ENCODE data around the gene BBLN. TPM values are rescaled to one million over a fixed set of nuclear protein-coding genes. Genes with fewer than 3 reads are reported as not detected.
A peak's percentile ranks its signal among the peaks of the same experiment; 100 is the strongest.

Gene BBLN
- total RNA-seq, 2 experiments from 2014 or later: 64.4 to 68.5 TPM

DNA sequence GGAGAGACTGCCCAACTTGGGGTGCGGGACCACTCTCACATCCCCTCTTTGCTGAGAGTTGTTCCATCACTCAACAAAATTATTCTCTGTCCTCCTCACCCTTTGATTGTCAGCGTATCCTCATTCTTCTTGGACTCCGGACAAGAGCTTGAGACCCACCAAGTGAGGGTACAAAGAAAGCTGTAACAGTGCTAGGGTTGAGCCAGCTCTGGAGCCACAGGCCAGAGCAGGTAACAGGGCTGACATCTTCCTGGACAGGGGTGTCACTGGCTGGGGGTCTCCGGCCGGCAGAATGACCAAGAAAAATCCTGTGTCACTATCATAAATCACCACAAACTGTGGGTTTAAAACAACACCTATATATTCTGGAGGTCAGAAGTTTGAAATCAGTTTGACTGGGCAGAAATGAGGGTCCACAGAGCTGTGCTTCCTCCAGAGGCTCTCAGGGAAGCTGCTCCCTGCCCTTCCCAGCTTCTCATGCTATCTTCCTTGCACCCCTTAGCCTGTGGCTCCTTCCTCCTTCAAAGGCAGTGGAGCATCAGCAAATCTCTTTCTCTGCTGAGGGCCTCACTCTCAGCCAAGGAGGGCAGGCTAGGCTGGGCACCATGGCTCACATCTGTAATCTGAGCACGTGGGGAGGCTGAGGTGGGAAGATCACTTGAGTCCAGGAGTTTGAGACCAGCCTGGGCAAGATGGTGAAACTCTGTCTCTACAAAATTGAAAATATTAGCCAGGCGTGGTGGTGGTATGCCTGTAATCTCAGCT, 4.1 kb upstream of the BBLN start:
- H3K4me1 Mint-ChIP-seq: peaks cover 7% of the 10 kb centered on the region
- CTCF ChIA-PET: interaction anchor here (0.5 to 1.5 kb wide), 3 partner anchors 9 to 695 kb away, joined by 3 to 4 read pairs (median 4); no protein-coding TSS in a partner anchor

GRCh38 chr9:128159522-128159783, 612 bp upstream of the BBLN start:
- POLR2A ChIA-PET: interaction anchor here (0.6 to 1.5 kb wide), 2 partner anchors 91 to 381 kb away, joined by 3 to 5 read pairs; partner anchors contain the start of gene SH2D3C
- no peaks in the 10 kb centered on the region for H3K9me3 Mint-ChIP-seq (ENCODE audit: low read depth)
- H3K27me3 Mint-ChIP-seq: no peaks in the 10 kb centered on the region
- ATAC-seq: peak; percentile 36
- CTCF ChIA-PET: interaction anchor here (0.7 to 1.9 kb wide), 3 partner anchors 9 to 182 kb away, joined by 4 to 8 read pairs (median 4); no protein-coding TSS in a partner anchor
- intact Hi-C loops (cut with DNase I, micrococcal nuclease): no loop called here
- DNase-seq: peak; percentile 72
- peak overlapping the region; percentile 90 for H3K27ac Mint-ChIP-seq
- H3K4me1 Mint-ChIP-seq: peaks cover 19% of the 10 kb centered on the region
- peak overlapping the region; percentile 74 for H3K4me3 Mint-ChIP-seq
- peaks cover 11% of the 10 kb centered on the region for H3K36me3 Mint-ChIP-seq (ENCODE audit: low read depth)

More for the DNA sequence above, 4.1 kb upstream of the BBLN start:
- DNase-seq (no peak), ATAC-seq (no peak)
- no peak overlapping the region for H3K27ac Mint-ChIP-seq
- intact Hi-C loops (cut with DNase I, micrococcal nuclease): no loop called here
- H3K9me3 Mint-ChIP-seq (ENCODE audit: low read depth): no peaks in the 10 kb centered on the region
- POLR2A ChIA-PET: no interaction called here
- H3K36me3 Mint-ChIP-seq (ENCODE audit: low read depth): no peaks in the 10 kb centered on the region
- H3K27me3 Mint-ChIP-seq: no peaks in the 10 kb centered on the region
- no peak overlapping the region for H3K4me3 Mint-ChIP-seq

DNA sequence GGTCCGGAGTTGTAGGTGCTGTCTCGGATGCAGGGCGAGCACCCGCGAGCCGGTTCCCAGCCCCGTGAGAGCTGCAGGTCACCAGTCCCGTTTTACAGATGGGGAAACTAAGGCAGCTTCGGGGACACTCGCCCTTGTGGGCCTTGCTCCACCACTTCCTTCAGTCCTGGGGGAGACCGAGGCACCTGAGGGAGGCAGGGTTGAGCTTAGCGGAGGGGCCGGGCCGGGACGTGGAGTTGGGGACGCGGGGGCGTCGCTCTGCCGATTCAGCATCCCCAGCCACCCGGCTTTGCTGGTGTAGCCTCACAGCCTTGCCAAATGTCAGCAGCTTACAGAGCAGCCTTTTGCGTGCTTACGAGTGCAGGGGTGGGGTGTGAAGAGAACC, 530 bp downstream of the BBLN start:
- Mint-ChIP-seq H3K27me3 (no peaks in the 10 kb centered on the region), H3K27ac (peak overlapping the region; percentile 60), H3K4me3 (peak overlapping the region; percentile 74), H3K36me3 (ENCODE audit: low read depth) (peaks cover 13% of the 10 kb centered on the region), H3K9me3 (ENCODE audit: low read depth) (no peaks in the 10 kb centered on the region), H3K4me1 (peaks cover 19% of the 10 kb centered on the region)
- intact Hi-C loops (cut with DNase I, micrococcal nuclease): loop anchor here (1.0 to 2.0 kb wide), 24 partner anchors 31 to 950 kb away; partner anchors contain the start of genes CIZ1 (in 1 of the 2), COQ4 (in 1 of the 2), CRAT (in 1 of the 2) and DNM1 (in 1 of the 2)
- DNase-seq (peak; percentile 81), ATAC-seq (peak; percentile 49)
- CTCF ChIA-PET: interaction anchor here (0.7 to 1.6 kb wide), 4 partner anchors 9 to 885 kb away, joined by 3 to 4 read pairs (median 4); no protein-coding TSS in a partner anchor
- POLR2A ChIA-PET: interaction anchor here (0.6 to 1.5 kb wide), 5 partner anchors 32 to 428 kb away, joined by 4 to 6 read pairs (median 5); partner anchors contain the start of gene PTGES2

DNA sequence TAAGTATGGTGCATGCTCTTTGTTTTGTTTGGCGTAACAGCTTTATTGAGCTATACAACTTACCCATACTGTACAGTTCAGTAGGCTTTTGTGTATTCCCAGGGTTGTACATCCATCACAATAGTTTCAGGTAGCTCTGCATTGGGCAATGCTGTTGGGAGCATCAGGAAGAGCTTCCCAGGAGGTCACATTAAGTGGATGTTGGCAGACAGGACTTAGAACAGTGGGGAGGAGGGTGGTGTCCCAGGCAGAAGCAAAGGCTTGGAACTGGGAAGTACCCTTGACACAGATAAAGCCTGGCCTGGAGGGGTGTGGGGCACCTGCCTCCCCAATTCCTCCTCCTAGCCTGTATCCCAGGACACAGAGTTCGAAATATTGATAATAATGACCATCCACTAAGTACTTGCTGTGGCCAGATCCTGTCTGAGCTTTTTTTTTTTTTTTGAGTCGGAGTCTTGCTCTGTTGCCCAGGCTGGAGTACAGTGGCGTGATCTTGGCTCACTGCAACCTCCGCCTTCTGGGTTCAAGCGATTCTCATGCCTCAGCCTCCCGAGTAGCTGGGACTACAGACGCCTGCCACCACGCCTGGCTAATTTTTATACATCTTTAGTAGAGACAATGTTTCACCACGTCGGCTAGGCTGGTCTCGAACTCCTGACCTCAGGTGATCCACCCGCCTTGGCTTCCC, 1.3 kb downstream of the BBLN start:
- Mint-ChIP-seq H3K4me1 (peaks cover 19% of the 10 kb centered on the region), H3K27ac (peak overlapping the region; percentile 60), H3K36me3 (ENCODE audit: low read depth) (peaks cover 14% of the 10 kb centered on the region), H3K4me3 (peak overlapping the region; percentile 74), H3K9me3 (ENCODE audit: low read depth) (no peaks in the 10 kb centered on the region), H3K27me3 (no peaks in the 10 kb centered on the region)
- ChIA-PET POLR2A (interaction anchor here (0.6 to 1.5 kb wide), 4 partner anchors 33 to 129 kb away, joined by 4 to 6 read pairs (median 5); partner anchors contain the start of gene PTGES2), CTCF (interaction anchor here (1.3 to 1.6 kb wide), 3 partner anchors 8 to 44 kb away, joined by 3 to 4 read pairs (median 4); no protein-coding TSS in a partner anchor)
- DNase-seq: no peak
- ATAC-seq: no peak
- intact Hi-C loops (cut with DNase I, micrococcal nuclease): loop anchor here (2.0 kb wide), 2 partner anchors 33 to 609 kb away; partner anchors contain the start of gene ZER1 (in 1 of the 2)

GRCh38 chr9:128162215-128163026, 2.4 kb downstream of the BBLN start:
- ATAC-seq (no peak), DNase-seq (no peak)
- no peaks in the 10 kb centered on the region for H3K27me3 Mint-ChIP-seq
- H3K36me3 Mint-ChIP-seq (ENCODE audit: low read depth): peaks cover 18% of the 10 kb centered on the region
- no peaks in the 10 kb centered on the region for H3K9me3 Mint-ChIP-seq (ENCODE audit: low read depth)
- CTCF ChIA-PET: no interaction called here
- peaks cover 19% of the 10 kb centered on the region for H3K4me1 Mint-ChIP-seq
- H3K4me3 Mint-ChIP-seq: peak overlapping the region; percentile 35
- intact Hi-C loops (cut with DNase I, micrococcal nuclease): no loop called here
- POLR2A ChIA-PET: no interaction called here
- peak overlapping the region; percentile 14 for H3K27ac Mint-ChIP-seq

- H3K27ac Mint-ChIP-seq: no peak overlapping the region
- ChIA-PET POLR2A (no interaction called here), CTCF (no interaction called here)
- intact Hi-C loops (cut with DNase I, micrococcal nuclease): no loop called here
- DNase-seq (no peak), ATAC-seq (no peak)
- H3K36me3 Mint-ChIP-seq (ENCODE audit: low read depth): peaks cover 18% of the 10 kb centered on the region
- no peak overlapping the region for H3K4me3 Mint-ChIP-seq
- no peaks in the 10 kb centered on the region for H3K9me3 Mint-ChIP-seq (ENCODE audit: low read depth)
- H3K27me3 Mint-ChIP-seq: no peaks in the 10 kb centered on the region
- H3K4me1 Mint-ChIP-seq: peaks cover 19% of the 10 kb centered on the region
These were observed 3.0 kb downstream of the BBLN start for GRCh38 chr9:128163027-128163515.

DNA sequence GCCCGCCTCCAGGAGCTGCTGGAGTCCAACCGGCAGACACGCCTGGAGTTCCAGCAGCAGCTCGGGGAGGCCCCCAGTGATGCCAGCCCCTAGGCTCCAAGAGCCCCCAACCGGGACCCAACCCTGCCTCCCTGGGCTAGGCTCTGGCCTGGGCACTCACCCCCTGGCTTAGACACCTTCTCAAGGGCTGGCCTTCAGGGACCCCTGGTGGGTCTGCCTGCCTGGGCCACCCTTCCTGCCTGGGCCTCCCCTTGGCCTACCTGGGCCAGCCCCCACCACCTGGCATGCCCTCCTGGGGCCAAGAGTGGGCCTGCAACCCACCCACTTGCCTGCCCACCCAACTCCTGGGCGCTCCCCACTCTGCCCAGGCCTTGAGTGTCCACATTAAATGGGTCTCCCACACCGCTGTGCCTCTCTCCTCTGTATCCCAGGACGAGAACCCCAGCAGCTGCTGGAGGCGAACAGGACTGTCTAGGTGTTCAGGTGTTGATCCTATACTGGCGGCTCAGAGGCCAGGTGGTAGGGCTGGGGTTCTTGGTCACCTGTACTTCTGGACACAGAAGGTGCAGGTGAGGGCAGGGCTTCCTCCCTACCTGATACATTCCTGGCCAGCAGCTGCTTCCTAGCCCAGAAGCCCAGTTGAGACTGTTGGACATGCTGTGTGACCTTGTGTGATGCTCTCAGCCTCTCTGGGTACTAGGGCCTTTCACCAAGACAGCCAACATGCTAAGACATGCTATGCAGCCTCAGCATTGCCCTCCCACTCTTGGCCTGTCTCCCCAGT, 3.6 kb downstream of the BBLN start:
- intact Hi-C loops (cut with DNase I, micrococcal nuclease): no loop called here
- Mint-ChIP-seq H3K36me3 (ENCODE audit: low read depth) (peaks cover 20% of the 10 kb centered on the region), H3K27me3 (no peaks in the 10 kb centered on the region), H3K4me1 (peaks cover 19% of the 10 kb centered on the region), H3K4me3 (no peak overlapping the region), H3K27ac (no peak overlapping the region), H3K9me3 (ENCODE audit: low read depth) (no peaks in the 10 kb centered on the region)
- DNase-seq: no peak
- no peak for ATAC-seq
- ChIA-PET POLR2A (no interaction called here), CTCF (no interaction called here)

DNA sequence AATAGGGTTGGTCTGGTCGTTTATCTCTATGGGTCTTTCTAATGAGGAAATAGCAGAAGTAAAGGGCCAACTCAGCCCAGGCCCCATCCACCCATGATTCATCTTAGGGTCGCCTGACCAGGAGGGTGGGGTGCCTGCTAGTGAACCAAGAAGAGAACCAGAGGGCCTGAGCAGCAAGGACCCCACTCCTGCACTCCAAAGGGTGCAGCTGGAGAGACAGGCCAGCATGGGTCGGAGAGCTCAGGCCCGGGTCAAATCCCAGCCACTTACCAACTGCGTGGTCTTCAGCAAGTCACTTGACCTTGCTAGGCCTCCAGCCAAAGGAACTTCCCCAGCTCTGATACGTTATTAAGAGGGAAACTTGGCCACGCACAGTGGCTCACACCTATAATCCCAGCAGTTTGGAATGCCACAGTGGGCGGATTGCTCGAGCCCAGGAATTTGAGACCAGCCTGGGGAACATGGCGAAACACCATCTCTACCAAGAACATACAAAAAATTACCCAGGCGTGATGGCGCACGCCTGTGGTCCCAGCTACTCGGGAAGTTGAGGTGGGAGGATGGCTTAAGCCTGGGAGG, 4.3 kb downstream of the BBLN start:
- CTCF ChIA-PET: no interaction called here
- POLR2A ChIA-PET: no interaction called here
- no peaks in the 10 kb centered on the region for H3K9me3 Mint-ChIP-seq (ENCODE audit: low read depth)
- H3K27ac Mint-ChIP-seq: no peak overlapping the region
- intact Hi-C loops (cut with DNase I, micrococcal nuclease): no loop called here
- peaks cover 22% of the 10 kb centered on the region for H3K36me3 Mint-ChIP-seq (ENCODE audit: low read depth)
- H3K4me1 Mint-ChIP-seq: peaks cover 16% of the 10 kb centered on the region
- no peak for DNase-seq
- ATAC-seq: no peak
- H3K4me3 Mint-ChIP-seq: no peak overlapping the region
- H3K27me3 Mint-ChIP-seq: no peaks in the 10 kb centered on the region

GRCh38 chr9:128166169-128166568, 6.1 kb downstream of the BBLN start:
- Mint-ChIP-seq H3K27me3 (no peaks in the 10 kb centered on the region), H3K4me3 (no peak overlapping the region), H3K36me3 (ENCODE audit: low read depth) (peaks cover 24% of the 10 kb centered on the region), H3K4me1 (peaks cover 9% of the 10 kb centered on the region), H3K27ac (no peak overlapping the region), H3K9me3 (ENCODE audit: low read depth) (no peaks in the 10 kb centered on the region)
- ChIA-PET POLR2A (no interaction called here), CTCF (no interaction called here)
- no peak for DNase-seq
- ATAC-seq: no peak
- intact Hi-C loops (cut with DNase I, micrococcal nuclease): no loop called here

GRCh38 chr9:128167209-128167608, 7.1 kb downstream of the BBLN start:
- Mint-ChIP-seq H3K36me3 (ENCODE audit: low read depth) (peaks cover 23% of the 10 kb centered on the region), H3K4me1 (peaks cover 3% of the 10 kb centered on the region), H3K27me3 (no peaks in the 10 kb centered on the region), H3K4me3 (no peak overlapping the region), H3K9me3 (ENCODE audit: low read depth) (no peaks in the 10 kb centered on the region), H3K27ac (no peak overlapping the region)
- POLR2A ChIA-PET: no interaction called here
- intact Hi-C loops (cut with DNase I, micrococcal nuclease): no loop called here
- ATAC-seq (no peak), DNase-seq (no peak)
- CTCF ChIA-PET: no interaction called here

Measured in activated CD4-positive, alpha-beta T cell treated with anti-CD3 and anti-CD28 coated beads for 36 hours (primary cell).